WTC11 (cell line): Measurements from ENCODE around the gene GFPT1. TPM values are rescaled to one million over a fixed set of nuclear protein-coding genes. Genes with fewer than 3 reads are reported as not detected.

Experiments
- ATAC-seq: fragments of 200-7000 bp; cut with Tn5 transposase; 2 replicates; pipeline ENCODE4 v1.10.0; 2021; ENCODE audit warnings: mild to moderate bottlenecking, moderate library complexity
- CTCF ChIA-PET: fragments of 300-600 bp; sonication (Branson Sonifier 250); formaldehyde crosslinking; loops from one replicate; lab custom pipeline; 2021; ENCODE audit warnings: antibody characterized with exemption; lab: Charles Lee
- POLR2A ChIA-PET: fragments of 350-600 bp; sonication (Branson Sonifier 250); formaldehyde crosslinking; loops from one replicate; lab custom pipeline; 2021; ENCODE audit warnings: antibody characterized with exemption; lab: Charles Lee
- DNase-seq: peaks from one replicate; pipeline ENCODE4 v3.0.0; 2021; ENCODE audit warnings: low spot score
- H3K27ac Mint-ChIP-seq: 2 replicates; pipeline ENCODE4 v1.8.0; 2021; ENCODE audit warnings: mixed read lengths
- H3K27me3 Mint-ChIP-seq: 2 replicates; pipeline ENCODE4 v1.8.0; 2021; ENCODE audit warnings: low read depth, mild to moderate bottlenecking, moderate library complexity, mixed read lengths
- H3K36me3 Mint-ChIP-seq: 2 replicates; pipeline ENCODE4 v1.8.0; 2021; ENCODE audit warnings: mixed read lengths
- H3K4me1 Mint-ChIP-seq: 2 replicates; pipeline ENCODE4 v1.8.0; 2022; ENCODE audit warnings: mixed read lengths
- H3K4me3 Mint-ChIP-seq: 2 replicates; pipeline ENCODE4 v1.8.0; 2021; ENCODE audit warnings: mild to moderate bottlenecking, moderate library complexity, mixed read lengths
- H3K9me3 Mint-ChIP-seq: 2 replicates; pipeline ENCODE4 v1.8.0; 2021; ENCODE audit warnings: mixed read lengths
- AFF4 ChIP-seq: sonication (generic); formaldehyde crosslinking; IDR thresholded peaks from 2 replicates; pipeline ENCODE4 v1.8.1; 2023; ENCODE audit warnings: mild to moderate bottlenecking, missing genetic modification reagents, borderline replicate concordance
- CDX4 ChIP-seq: fragments of 250-450 bp; sonication (Bioruptor Pico); IDR thresholded peaks from 2 replicates; pipeline ENCODE4 v1.9.0; 2021; ENCODE audit warnings: moderate library complexity, mild to moderate bottlenecking, inconsistent platforms, borderline replicate concordance
- CTCF ChIP-seq: fragments of 200-600 bp; IDR thresholded peaks from 2 replicates; pipeline ENCODE4 v1.8.0; 2022; ENCODE audit warnings: antibody characterized with exemption
- GTF2I ChIP-seq: fragments of 250-450 bp; sonication (Bioruptor Pico); conservative IDR thresholded peaks from 2 replicates; pipeline ENCODE4 v1.4.0; 2021; ENCODE audit warnings: mild to moderate bottlenecking
- HMGXB4 ChIP-seq: sonication (generic); formaldehyde crosslinking; IDR thresholded peaks from 2 replicates; pipeline ENCODE4 v1.8.1; 2023; ENCODE audit warnings: mild to moderate bottlenecking, moderate library complexity, missing genetic modification reagents
- NFE2L1 ChIP-seq: sonication (generic); formaldehyde crosslinking; IDR thresholded peaks from 2 replicates; pipeline ENCODE4 v1.8.1; 2023; ENCODE audit warnings: missing genetic modification reagents
- NR2C2 ChIP-seq: sonication (generic); formaldehyde crosslinking; IDR thresholded peaks from 2 replicates; pipeline ENCODE4 v1.8.0; 2022; ENCODE audit warnings: mild to moderate bottlenecking, missing genetic modification reagents
- PREB ChIP-seq: sonication (generic); formaldehyde crosslinking; IDR thresholded peaks from 2 replicates; pipeline ENCODE4 v1.8.1; 2022; ENCODE audit warnings: mild to moderate bottlenecking, missing genetic modification reagents, moderate library complexity, borderline replicate concordance
- SMAD3 ChIP-seq: sonication (generic); formaldehyde crosslinking; IDR thresholded peaks from 2 replicates; pipeline ENCODE4 v1.8.0; 2022; ENCODE audit warnings: missing genetic modification reagents, mild to moderate bottlenecking, borderline replicate concordance
- STAT6 ChIP-seq: sonication (generic); formaldehyde crosslinking; conservative IDR thresholded peaks from 2 replicates; pipeline ENCODE4 v1.8.1; 2023; ENCODE audit warnings: mild to moderate bottlenecking, low read depth, missing genetic modification reagents, moderate library complexity
- ZNF532 ChIP-seq: fragments of 250-450 bp; sonication (Bioruptor Pico); IDR thresholded peaks from 2 replicates; pipeline ENCODE4 v1.9.0; 2021; ENCODE audit warnings: mild to moderate bottlenecking, borderline replicate concordance
- ZSCAN18 ChIP-seq: fragments of 250-450 bp; sonication (Bioruptor Pico); IDR thresholded peaks from 2 replicates; pipeline ENCODE4 v2.1.2; 2022; ENCODE audit warnings: mild to moderate bottlenecking, moderate library complexity
- total RNA-seq: library from RNA; stranded (reverse); gene quantifications from 3 replicates; pipeline ENCODE4 v1.2.3, GENCODE V29; 2021

The GFPT1 gene
- total RNA-seq, 1 experiment from 2014 or later = 65.5 TPM

GRCh38 chr2:69387770-69388481, 899 bp upstream of the GFPT1 start:
- DNase-seq (no peak), ATAC-seq (no peak)
- ChIA-PET CTCF (no interaction called here), POLR2A (no interaction called here)
- H3K27ac Mint-ChIP-seq = peak overlapping the region; percentile 98
- no peaks in the 10 kb centered on the region for H3K36me3 Mint-ChIP-seq
- no peaks in the 10 kb centered on the region for H3K9me3 Mint-ChIP-seq
- H3K4me3 Mint-ChIP-seq = peak overlapping the region; percentile 92
- H3K4me1 Mint-ChIP-seq = peaks cover 32% of the 10 kb centered on the region
- TF ChIP-seq HMGXB4 (CRISPR knock-in tag) (no peak), PREB (no peak), AFF4 (no peak), ZNF532 (CRISPR knock-in tag) (no peak), NFE2L1 (no peak), NR2C2 (CRISPR knock-in tag) (no peak), SMAD3 (CRISPR knock-in tag) (no peak), GTF2I (no peak), ZSCAN18 (no peak), STAT6 (CRISPR knock-in tag) (no peak), CDX4 (no peak), CTCF (no peak)
- peaks cover 9% of the 10 kb centered on the region for H3K27me3 Mint-ChIP-seq
